Neural progenitor cell (in vitro differentiated cells): ENCODE data around the gene NDOR1.

Experiments used
- EZH2 ChIP-seq: fragments of 200-600 bp; sonication (generic); IDR thresholded peaks from 2 replicates; pipeline ENCODE4 v1.6.1; 2017; ENCODE audit warnings: antibody characterized with exemption, mild to moderate bottlenecking, moderate library complexity
- EZH2phosphoT487 ChIP-seq: fragments of 200-600 bp; sonication (generic); IDR thresholded peaks from 2 replicates; pipeline ENCODE4 v1.6.1; 2017; ENCODE audit warnings: antibody characterized with exemption
- TF ChIP-seq, protein P1 (sequence below): fragments of 200-600 bp; sonication (generic); IDR thresholded peaks from 2 replicates; pipeline ENCODE4 v1.5.1; 2017; ENCODE audit warnings: antibody characterized with exemption, mild to moderate bottlenecking

DNA sequence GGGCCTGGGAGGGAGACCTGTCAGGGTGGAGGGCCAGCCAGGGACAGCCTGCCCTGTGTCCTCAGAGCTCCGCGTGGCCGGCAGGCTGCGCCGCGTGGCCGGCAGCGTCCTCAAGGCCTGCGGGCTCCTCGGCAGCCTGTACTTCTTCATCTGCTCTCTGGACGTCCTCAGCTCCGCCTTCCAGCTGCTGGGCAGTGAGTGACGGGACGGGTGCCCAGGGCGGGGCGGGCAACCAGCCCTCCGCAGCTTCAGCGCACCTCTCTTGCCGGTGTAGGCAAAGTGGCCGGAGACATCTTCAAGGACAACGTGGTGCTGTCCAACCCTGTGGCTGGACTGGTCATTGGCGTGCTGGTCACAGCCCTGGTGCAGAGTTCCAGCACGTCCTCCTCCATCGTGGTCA lies 27.0 kb downstream of the NDOR1 start:
- TF ChIP-seq, protein P1, sequence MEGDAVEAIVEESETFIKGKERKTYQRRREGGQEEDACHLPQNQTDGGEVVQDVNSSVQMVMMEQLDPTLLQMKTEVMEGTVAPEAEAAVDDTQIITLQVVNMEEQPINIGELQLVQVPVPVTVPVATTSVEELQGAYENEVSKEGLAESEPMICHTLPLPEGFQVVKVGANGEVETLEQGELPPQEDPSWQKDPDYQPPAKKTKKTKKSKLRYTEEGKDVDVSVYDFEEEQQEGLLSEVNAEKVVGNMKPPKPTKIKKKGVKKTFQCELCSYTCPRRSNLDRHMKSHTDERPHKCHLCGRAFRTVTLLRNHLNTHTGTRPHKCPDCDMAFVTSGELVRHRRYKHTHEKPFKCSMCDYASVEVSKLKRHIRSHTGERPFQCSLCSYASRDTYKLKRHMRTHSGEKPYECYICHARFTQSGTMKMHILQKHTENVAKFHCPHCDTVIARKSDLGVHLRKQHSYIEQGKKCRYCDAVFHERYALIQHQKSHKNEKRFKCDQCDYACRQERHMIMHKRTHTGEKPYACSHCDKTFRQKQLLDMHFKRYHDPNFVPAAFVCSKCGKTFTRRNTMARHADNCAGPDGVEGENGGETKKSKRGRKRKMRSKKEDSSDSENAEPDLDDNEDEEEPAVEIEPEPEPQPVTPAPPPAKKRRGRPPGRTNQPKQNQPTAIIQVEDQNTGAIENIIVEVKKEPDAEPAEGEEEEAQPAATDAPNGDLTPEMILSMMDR: no peak
- TF ChIP-seq EZH2phosphoT487: no peak
- no peak for TF ChIP-seq EZH2
